ENCODE data around the gene DMAC2.

DNA sequence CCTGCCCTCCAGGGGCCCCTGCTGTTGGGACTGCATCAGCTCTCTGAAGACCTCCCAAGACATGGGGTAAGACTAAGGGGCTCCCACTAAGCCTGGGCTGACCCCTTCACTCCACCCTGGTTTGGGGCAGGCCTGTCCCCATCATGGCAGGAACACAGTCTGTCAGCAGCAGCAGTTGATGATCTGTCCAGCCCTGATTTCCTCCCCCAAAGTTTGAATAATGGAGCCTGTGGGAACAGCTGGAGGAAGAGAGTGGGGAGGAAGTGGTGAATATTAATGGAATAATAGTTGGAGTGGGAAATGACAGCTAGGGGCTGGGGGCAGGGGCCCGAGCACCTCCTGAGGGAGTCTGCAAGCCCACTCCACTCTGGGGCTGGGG, 11.2 kb downstream of the DMAC2 start:
- TF ChIP-seq, protein P1, sequence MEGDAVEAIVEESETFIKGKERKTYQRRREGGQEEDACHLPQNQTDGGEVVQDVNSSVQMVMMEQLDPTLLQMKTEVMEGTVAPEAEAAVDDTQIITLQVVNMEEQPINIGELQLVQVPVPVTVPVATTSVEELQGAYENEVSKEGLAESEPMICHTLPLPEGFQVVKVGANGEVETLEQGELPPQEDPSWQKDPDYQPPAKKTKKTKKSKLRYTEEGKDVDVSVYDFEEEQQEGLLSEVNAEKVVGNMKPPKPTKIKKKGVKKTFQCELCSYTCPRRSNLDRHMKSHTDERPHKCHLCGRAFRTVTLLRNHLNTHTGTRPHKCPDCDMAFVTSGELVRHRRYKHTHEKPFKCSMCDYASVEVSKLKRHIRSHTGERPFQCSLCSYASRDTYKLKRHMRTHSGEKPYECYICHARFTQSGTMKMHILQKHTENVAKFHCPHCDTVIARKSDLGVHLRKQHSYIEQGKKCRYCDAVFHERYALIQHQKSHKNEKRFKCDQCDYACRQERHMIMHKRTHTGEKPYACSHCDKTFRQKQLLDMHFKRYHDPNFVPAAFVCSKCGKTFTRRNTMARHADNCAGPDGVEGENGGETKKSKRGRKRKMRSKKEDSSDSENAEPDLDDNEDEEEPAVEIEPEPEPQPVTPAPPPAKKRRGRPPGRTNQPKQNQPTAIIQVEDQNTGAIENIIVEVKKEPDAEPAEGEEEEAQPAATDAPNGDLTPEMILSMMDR (IDR thresholded peaks at IDR 0.05) = no peak
- TF ChIP-seq POLR2A (IDR thresholded peaks at IDR 0.05) = no peak
